Measurements from ENCODE around the gene RAD21L1. TPM values are rescaled to one million over a fixed set of nuclear protein-coding genes. Genes with fewer than 3 reads are reported as not detected.

Gene RAD21L1
- total RNA-seq, 1 experiment from 2014 or later: not detected

GRCh38 chr20:1302685-1303541, 77.1 kb downstream of the RAD21L1 start:
- DNase-seq (ENCODE audit: low spot score): peak; percentile 98
- in situ Hi-C loops (cut with HindIII; ENCODE audit: low sequenced_read_pairs): no loop called here

- DNase-seq (ENCODE audit: low spot score): peak; percentile 47
- in situ Hi-C loops (cut with HindIII; ENCODE audit: low sequenced_read_pairs): no loop called here
Observed at GRCh38 chr20:1304710-1305515, 79.1 kb downstream of the RAD21L1 start.

Other genes with a start within 250 kb of the RAD21L1 start
- not detected in 2 replicates for gene RSPO4, start 223.7 kb upstream of the RAD21L1 start, total RNA-seq (2014; rRNA removed; shearing (Covaris generic))
- gene PSMF1, start 107.4 kb upstream of the RAD21L1 start, total RNA-seq (2014; rRNA removed; shearing (Covaris generic)): 84.9 and 95.9 TPM in 2 replicates
- 1.2 TPM in 1 of 2 replicates, not detected in the other for gene TMEM74B, start 41.1 kb upstream of the RAD21L1 start, total RNA-seq (2014; rRNA removed; shearing (Covaris generic))
- gene C20orf202, start 22.6 kb upstream of the RAD21L1 start, total RNA-seq (2014; rRNA removed; shearing (Covaris generic)): not detected in 2 replicates
- 1.7 and 2.4 TPM in 2 replicates for gene SNPH, start 40.2 kb downstream of the RAD21L1 start, total RNA-seq (2014; rRNA removed; shearing (Covaris generic))
- gene SDCBP2, start 103.1 kb downstream of the RAD21L1 start, total RNA-seq (2014; rRNA removed; shearing (Covaris generic)): 0.49 and 2.0 TPM in 2 replicates
- 158 and 170 TPM in 2 replicates for gene FKBP1A, start 167.0 kb downstream of the RAD21L1 start, total RNA-seq (2014; rRNA removed; shearing (Covaris generic))
- 89.2 and 123 TPM in 2 replicates for gene NSFL1C, start 240.8 kb downstream of the RAD21L1 start, total RNA-seq (2014; rRNA removed; shearing (Covaris generic))